GM12878 (cell line): Measurements from ENCODE around the gene PTPRU. TPM values are rescaled to one million over a fixed set of nuclear protein-coding genes. Genes with fewer than 3 reads are reported as not detected.

Source experiments
- ATAC-seq: fragments of 200-7000 bp; cut with Tn5 transposase; 3 replicates; pipeline ENCODE4 v1.9.1; 2020; ENCODE audit warnings: mild to moderate bottlenecking, moderate library complexity
- BruUV-seq: library from RNA; stranded (reverse); fragments of 400-500 nt; replicated peaks from 2 replicates; lab custom pipeline; 2021; lab: Mats Ljungman, UMichigan
- CTCF ChIA-PET: fragments of 300-600 bp; sonication (Branson Sonifier 250); formaldehyde crosslinking; extraction: SDS; loops from one replicate; lab custom pipeline; 2021; ENCODE audit warnings: inconsistent platforms; lab: Yijun Ruan, JAX
- POLR2A ChIA-PET: fragments of 350-600 bp; formaldehyde crosslinking; extraction: SDS; loops from one replicate; lab custom pipeline; 2021; ENCODE audit warnings: inconsistent platforms; lab: Charles Lee
- RAD21 ChIA-PET: fragments of 300-600 bp; sonication (Branson Sonifier 250); formaldehyde crosslinking; loops from one replicate; lab custom pipeline; 2023; ENCODE audit warnings: antibody characterized with exemption; ENCODE audit not compliant: unreplicated experiment; lab: Charles Lee
- SMC1A ChIA-PET: fragments of 300-600 bp; sonication (Branson Sonifier 250); formaldehyde crosslinking; loops from one replicate; lab custom pipeline; 2023; ENCODE audit not compliant: unreplicated experiment, uncharacterized antibody; lab: Charles Lee
- DNase-seq: peaks from one replicate; pipeline ENCODE4 v3.0.0-alpha.2; 2011; ENCODE audit warnings: low read depth, low spot score
- FAIRE-seq: peaks from 3 replicates; lab custom pipeline; 2011; peaks lifted over from hg19 to GRCh38; lab: Jason Lieb, UNC
- H2AFZ ChIP-seq: 2 replicates; pipeline ENCODE4 v1.6.0; 2011; ENCODE audit warnings: low read depth, low read length, control low read depth; ENCODE audit not compliant: control insufficient read depth
- H3K27ac ChIP-seq: 2 replicates; pipeline ENCODE4 v1.5.1; 2011; ENCODE audit warnings: control low read depth; ENCODE audit not compliant: control insufficient read depth, insufficient read depth
- H3K27me3 ChIP-seq, 2 experiments: replicated peaks in 1 of 2; 2 replicates each; pipeline versions ENCODE4 v1.6.0 to v1.6.1; 2011; ENCODE audit warnings: low read length in 1 of 2; ENCODE audit not compliant: control insufficient read depth in 2 of 2, insufficient read depth in 2 of 2
- H3K36me3 ChIP-seq, 2 experiments: 2 replicates each; pipeline ENCODE4 v1.5.1; 2011; ENCODE audit warnings: low read length in 1 of 2; ENCODE audit not compliant: control insufficient read depth in 2 of 2, insufficient read depth in 2 of 2
- H3K4me1 ChIP-seq: 2 replicates; pipeline ENCODE4 v1.6.1; 2011; ENCODE audit warnings: mild to moderate bottlenecking, low read length, moderate library complexity, mixed read lengths; ENCODE audit not compliant: control insufficient read depth, insufficient read depth
- H3K4me2 ChIP-seq: 2 replicates; pipeline ENCODE4 v1.6.0; 2011; ENCODE audit warnings: control low read depth; ENCODE audit not compliant: control insufficient read depth, insufficient read depth
- H3K4me3 ChIP-seq: fragments of 200-600 bp; sonication (generic); 2 replicates; pipeline ENCODE4 v1.5.1; 2016
- H3K79me2 ChIP-seq: 2 replicates; pipeline ENCODE4 v1.6.0; 2011; ENCODE audit warnings: low read length; ENCODE audit not compliant: control insufficient read depth, insufficient read depth
- H3K9ac ChIP-seq: 2 replicates; pipeline ENCODE4 v1.8.0; 2011; ENCODE audit warnings: low read length, control low read depth, mixed read lengths; ENCODE audit not compliant: control insufficient read depth, insufficient read depth
- H3K9me3 ChIP-seq: replicated peaks from 3 replicates; pipeline ENCODE4 v1.5.1; 2011; ENCODE audit warnings: mild to moderate bottlenecking, low read length; ENCODE audit not compliant: control insufficient read depth, insufficient read depth
- H4K20me1 ChIP-seq: 2 replicates; pipeline ENCODE4 v1.6.0; 2011; ENCODE audit not compliant: control insufficient read depth, insufficient read depth
- CEBPZ ChIP-seq: fragments of 150-350 bp; IDR thresholded peaks from 2 replicates; pipeline ENCODE4 v1.6.1; 2016; ENCODE audit warnings: low read depth, low read length
- FOXM1 ChIP-seq: IDR thresholded peaks from 2 replicates; pipeline ENCODE4 v1.6.1; 2012; ENCODE audit warnings: low read depth, mild to moderate bottlenecking, inconsistent platforms, low read length, moderate library complexity
- GABPA ChIP-seq: IDR thresholded peaks from 2 replicates; pipeline ENCODE4 v1.6.1; 2014; ENCODE audit warnings: antibody characterized with exemption, low read depth, mild to moderate bottlenecking, inconsistent platforms
- HDGF ChIP-seq: fragments of 450-650 bp; IDR thresholded peaks from 2 replicates; pipeline ENCODE4 v1.6.1; 2016; ENCODE audit warnings: antibody characterized with exemption
- MLLT1 ChIP-seq: fragments of 450-650 bp; IDR thresholded peaks from 2 replicates; pipeline ENCODE4 v1.6.1; 2016; ENCODE audit warnings: mild to moderate bottlenecking
- MTA2 ChIP-seq: fragments of 450-650 bp; IDR thresholded peaks from 2 replicates; pipeline ENCODE4 v1.6.1; 2016; ENCODE audit warnings: low read depth, mild to moderate bottlenecking, moderate library complexity
- RB1 ChIP-seq: fragments of 450-650 bp; formaldehyde crosslinking; IDR thresholded peaks from 2 replicates; pipeline ENCODE4 v1.6.1; 2017; ENCODE audit warnings: mild to moderate bottlenecking, borderline replicate concordance
- REST ChIP-seq: IDR thresholded peaks from 2 replicates; pipeline ENCODE4 v1.6.1; 2012; ENCODE audit warnings: mild to moderate bottlenecking, low read depth, low read length
- STAT3 ChIP-seq: IDR thresholded peaks from 2 replicates; pipeline ENCODE4 v1.6.1; 2011; ENCODE audit warnings: low read depth, low read length, improper control_type of control experiment
- USF1 ChIP-seq: IDR thresholded peaks from 2 replicates; pipeline ENCODE4 v1.6.1; 2011; ENCODE audit warnings: borderline replicate concordance, low read depth, mild to moderate bottlenecking, moderate library complexity, mixed read lengths, low read length; ENCODE audit not compliant: insufficient read depth; ENCODE audit errors: extremely low read length
- WRNIP1 ChIP-seq: IDR thresholded peaks from 2 replicates; pipeline ENCODE4 v1.6.1; 2011; ENCODE audit warnings: low read depth, low read length, improper control_type of control experiment, borderline replicate concordance
- ZZZ3 ChIP-seq: IDR thresholded peaks from 2 replicates; pipeline ENCODE4 v1.6.1; 2011; ENCODE audit warnings: low read depth; ENCODE audit not compliant: control insufficient read depth, insufficient read length
- WGBS: methylation state at CpG from one replicate; pipeline ENCODE4 v1.1.6; 2016; ENCODE audit warnings: low lambda C conversion rate; ENCODE audit not compliant: insufficient replicate concordance, insufficient coverage; ENCODE audit errors: missing lambda C conversion rate; 5-methylcytosine and 5-hydroxymethylcytosine counted together
- in situ Hi-C: fragments of 300-500 bp; cut with MboI; formaldehyde crosslinking; loops from 9 replicates; pipeline ENCODE4 v1.14.3; 2018; ENCODE audit warnings: mixed read lengths
- intact Hi-C: fragments of 100-400 bp; cut with micrococcal nuclease; formaldehyde crosslinking; loops from one replicate; pipeline ENCODE4 v1.14.2; 2022; ENCODE audit not compliant: unreplicated experiment
- polyA plus RNA-seq, 11 experiments: library from polyadenylated mRNA; depleted of rRNA in 4 of 11; unstranded in 6 of 11; stranded (reverse) in 5 of 11; fragments of >200 nt; fragmentation: Nextera tagmentation in 4 of 11; fragmentation: Illumina TruSeq in 1 of 11; extraction: Ambion mirVana in 4 of 11; extraction: Trizol in 1 of 11; gene quantifications; 1 replicate in 1 of 11; 2 replicates in 10 of 11; pipeline versions ENCODE4 v1.2.1 to v1.2.3, GENCODE V29; 2011 to 2016; ENCODE audit warnings: inconsistent platforms in 2 of 11, missing spikeins in 2 of 11, low read depth in 1 of 11
- total RNA-seq, 4 experiments: library from RNA; depleted of rRNA in 3 of 4; stranded (reverse); fragments of >200 nt in 3 of 4; fragmentation: Illumina TruSeq in 1 of 4; extraction: Trizol in 1 of 4; gene quantifications; 2 replicates each; pipeline versions ENCODE4 v1.2.1 to v1.2.3, GENCODE V29; 2013 to 2021

Gene PTPRU
- total and polyA plus RNA-seq, 10 of the 15 experiments (the other 5 are each of a cell fraction or from before 2014, with no cell fraction given): 0.04 to 2.5 (median 0.73) TPM

GRCh38 chr1:29357452-29357851 is 121.1 kb downstream of the PTPRU start:
- TF ChIP-seq WRNIP1: no peak
- no peak for TF ChIP-seq GABPA
- TF ChIP-seq STAT3: no peak
- no peak for TF ChIP-seq FOXM1
- no peak for TF ChIP-seq REST
- no peak for TF ChIP-seq ZZZ3
- no peak for TF ChIP-seq CEBPZ
- no peak for TF ChIP-seq MTA2
- TF ChIP-seq RB1: no peak
- TF ChIP-seq USF1: no peak
- TF ChIP-seq MLLT1: no peak
- no peak for TF ChIP-seq HDGF
- H3K9me3 ChIP-seq: no peaks in the 10 kb centered on the region
- intact Hi-C loops: no loop called here

More at GRCh38 chr1:29357452-29357851, 121.1 kb downstream of the PTPRU start:
- RAD21 ChIA-PET: no interaction called here
- FAIRE-seq (no peak), ATAC-seq (no peak), DNase-seq (no peak)
- H2AFZ ChIP-seq: no peak overlapping the region
- no peaks in the 10 kb centered on the region for H3K79me2 ChIP-seq
- no peak overlapping the region for H3K4me3 ChIP-seq
- no peaks in the 10 kb centered on the region; a peak in 1 of 4 replicates for H3K27me3 ChIP-seq
- no TSS peak for BruUV-seq
- in situ Hi-C loops: no loop called here
- 14% methylated on average over 6 of the region's 7 CpGs for WGBS
- POLR2A ChIA-PET: no interaction called here
- CTCF ChIA-PET: interaction anchor here (0.6 kb wide), 1 partner anchor 33 kb away, joined by 3 read pairs; no protein-coding TSS in a partner anchor
- SMC1A ChIA-PET: no interaction called here
- no peak overlapping the region for H3K27ac ChIP-seq
- H3K9ac ChIP-seq: no peak overlapping the region
- H3K4me2 ChIP-seq: no peak overlapping the region
- no peaks in the 10 kb centered on the region for H3K36me3 ChIP-seq
- no peaks in the 10 kb centered on the region for H3K4me1 ChIP-seq
- no peaks in the 10 kb centered on the region for H4K20me1 ChIP-seq
